Gastrocnemius medialis (tissue), 4 donors: Measurements from ENCODE around the gene OR10H5.

Source experiments
- POLR2A ChIP-seq, 2 donors: fragments of 450-650 bp; IDR thresholded peaks; one replicate each; pipeline ENCODE4 v1.6.1; 2017; ENCODE audit warnings: antibody characterized with exemption in 2 of 2, mild to moderate bottlenecking in 2 of 2, moderate library complexity in 2 of 2
- TF ChIP-seq, protein P1 (sequence below), 5 experiments: fragments of 450-650 bp in 3 of 5; fragments of 200-600 bp in 2 of 5; sonication (generic) in 2 of 5; IDR thresholded peaks in 4 of 5; conservative IDR thresholded peaks in 1 of 5; 1 replicate in 4 of 5; 2 replicates in 1 of 5; pipeline ENCODE4 v1.5.1; 2016 to 2019; ENCODE audit warnings: antibody characterized with exemption in 5 of 5, mild to moderate bottlenecking in 3 of 5, moderate library complexity in 3 of 5

DNA sequence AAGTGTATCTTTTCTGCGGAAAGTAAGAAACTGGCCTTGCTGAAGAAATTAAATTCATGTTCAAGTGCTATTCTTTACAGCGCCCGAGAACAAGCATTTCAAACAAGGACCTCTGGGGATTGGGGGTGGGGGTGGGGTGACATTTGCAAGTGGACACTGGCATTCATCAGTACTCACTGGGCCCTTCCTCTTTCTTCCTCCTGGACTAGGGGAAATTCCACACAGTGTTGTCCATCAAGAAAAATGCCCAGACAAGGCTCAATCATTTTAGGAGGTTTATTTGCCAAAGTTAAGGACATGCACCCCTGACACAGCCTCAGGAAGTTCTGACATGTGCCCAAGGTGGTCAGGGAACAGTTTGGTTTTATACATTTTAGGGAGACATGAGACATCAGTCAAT is 50.9 kb downstream of the OR10H5 start:
- TF ChIP-seq POLR2A (IDR thresholded peaks at IDR 0.05), result no peak
- TF ChIP-seq, protein P1, sequence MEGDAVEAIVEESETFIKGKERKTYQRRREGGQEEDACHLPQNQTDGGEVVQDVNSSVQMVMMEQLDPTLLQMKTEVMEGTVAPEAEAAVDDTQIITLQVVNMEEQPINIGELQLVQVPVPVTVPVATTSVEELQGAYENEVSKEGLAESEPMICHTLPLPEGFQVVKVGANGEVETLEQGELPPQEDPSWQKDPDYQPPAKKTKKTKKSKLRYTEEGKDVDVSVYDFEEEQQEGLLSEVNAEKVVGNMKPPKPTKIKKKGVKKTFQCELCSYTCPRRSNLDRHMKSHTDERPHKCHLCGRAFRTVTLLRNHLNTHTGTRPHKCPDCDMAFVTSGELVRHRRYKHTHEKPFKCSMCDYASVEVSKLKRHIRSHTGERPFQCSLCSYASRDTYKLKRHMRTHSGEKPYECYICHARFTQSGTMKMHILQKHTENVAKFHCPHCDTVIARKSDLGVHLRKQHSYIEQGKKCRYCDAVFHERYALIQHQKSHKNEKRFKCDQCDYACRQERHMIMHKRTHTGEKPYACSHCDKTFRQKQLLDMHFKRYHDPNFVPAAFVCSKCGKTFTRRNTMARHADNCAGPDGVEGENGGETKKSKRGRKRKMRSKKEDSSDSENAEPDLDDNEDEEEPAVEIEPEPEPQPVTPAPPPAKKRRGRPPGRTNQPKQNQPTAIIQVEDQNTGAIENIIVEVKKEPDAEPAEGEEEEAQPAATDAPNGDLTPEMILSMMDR (IDR thresholded peaks at IDR 0.05 in 4 of 5, conservative IDR thresholded peaks at IDR 0.05 in 1 of 5), result no peak
